ENCODE measurements around the gene IGFBP3. TPM values are rescaled to one million over a fixed set of nuclear protein-coding genes. Genes with fewer than 3 reads are reported as not detected.

Gene IGFBP3
- total and polyA plus RNA-seq, 2 experiments from 2014 or later, result 11.2 to 11.3 TPM

DNA sequence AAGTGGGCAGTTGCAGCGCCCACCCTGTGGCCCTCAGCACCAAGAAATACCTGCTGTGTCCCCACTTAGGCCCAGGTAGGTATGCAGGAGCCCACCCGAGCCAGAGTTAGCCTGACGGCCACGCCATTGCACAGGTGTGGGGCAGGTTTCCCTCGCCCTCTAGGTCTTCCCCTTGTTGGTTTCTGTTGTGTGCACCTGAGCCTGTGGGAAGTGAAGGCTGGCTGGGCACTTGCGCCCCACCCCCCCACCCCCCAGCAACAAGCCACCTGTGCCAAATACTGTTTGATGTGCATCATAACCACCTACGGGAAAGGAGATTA lies 48.1 kb downstream of the IGFBP3 start, which contains the start of gene CCDC201:
Gene CCDC201 (minus strand): TSS at position 48 of the 320 bp plus-strand sequence. CDS start 75 bp downstream, outside the sequence.
- Histone ChIP-seq H3K4me1 (ENCODE audit: insufficient read depth) (no peaks in the 10 kb centered on the region), H4K20me1 (replicated peaks; ENCODE audit: insufficient read depth) (no peaks in the 10 kb centered on the region), H3K4me3 (no peak within 1 kb of the TSS), H3K27ac (ENCODE audit: low read depth) (no peak within 1 kb of the TSS), H3K27me3 (ENCODE audit: insufficient read depth) (no peaks in the 10 kb centered on the region), H3F3A (replicated peaks; ENCODE audit: low read depth) (no peaks in the 10 kb centered on the region), H3K79me2 (replicated peaks; ENCODE audit: insufficient read depth) (no peaks in the 10 kb centered on the region), H3K9me2 (ENCODE audit: insufficient read depth) (no peaks in the 10 kb centered on the region), H2AFZ (no peak within 1 kb of the TSS), H3K4me2 (no peak within 1 kb of the TSS), H3K36me3 (ENCODE audit: insufficient read depth) (0 out of 2 replicates have a peak, but pooled peaks cover 3% of the 10 kb centered on the region)
- Mint-ChIP-seq H3K27ac (no peak within 1 kb of the TSS), H3K36me3 (ENCODE audit: low read depth) (peaks cover 10% of the 10 kb centered on the region), H3K9me3 (peaks cover 18% of the 10 kb centered on the region), H3K4me1 (no peaks in the 10 kb centered on the region), H3K27me3 (ENCODE audit: insufficient read depth, low read depth, poor library complexity) (no peaks in the 10 kb centered on the region), H3K4me3 (no peak within 1 kb of the TSS)
- TF ChIP-seq ZNF114 (CRISPR knock-in tag; IDR thresholded peaks at IDR 0.05), result no peak
- TF ChIP-seq, protein P1, sequence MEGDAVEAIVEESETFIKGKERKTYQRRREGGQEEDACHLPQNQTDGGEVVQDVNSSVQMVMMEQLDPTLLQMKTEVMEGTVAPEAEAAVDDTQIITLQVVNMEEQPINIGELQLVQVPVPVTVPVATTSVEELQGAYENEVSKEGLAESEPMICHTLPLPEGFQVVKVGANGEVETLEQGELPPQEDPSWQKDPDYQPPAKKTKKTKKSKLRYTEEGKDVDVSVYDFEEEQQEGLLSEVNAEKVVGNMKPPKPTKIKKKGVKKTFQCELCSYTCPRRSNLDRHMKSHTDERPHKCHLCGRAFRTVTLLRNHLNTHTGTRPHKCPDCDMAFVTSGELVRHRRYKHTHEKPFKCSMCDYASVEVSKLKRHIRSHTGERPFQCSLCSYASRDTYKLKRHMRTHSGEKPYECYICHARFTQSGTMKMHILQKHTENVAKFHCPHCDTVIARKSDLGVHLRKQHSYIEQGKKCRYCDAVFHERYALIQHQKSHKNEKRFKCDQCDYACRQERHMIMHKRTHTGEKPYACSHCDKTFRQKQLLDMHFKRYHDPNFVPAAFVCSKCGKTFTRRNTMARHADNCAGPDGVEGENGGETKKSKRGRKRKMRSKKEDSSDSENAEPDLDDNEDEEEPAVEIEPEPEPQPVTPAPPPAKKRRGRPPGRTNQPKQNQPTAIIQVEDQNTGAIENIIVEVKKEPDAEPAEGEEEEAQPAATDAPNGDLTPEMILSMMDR (conservative IDR thresholded peaks at IDR 0.05; ENCODE audit: low read depth in 2 of 2), result no peak
- no peak for TF ChIP-seq ETS1 (IDR thresholded peaks at IDR 0.05)
- no peak for TF ChIP-seq EZH2phosphoT487 (IDR thresholded peaks at IDR 0.05; ENCODE audit: unreplicated experiment)
- no peak for TF ChIP-seq EZH2 (IDR thresholded peaks at IDR 0.05; ENCODE audit: low read depth, unreplicated experiment)
- TF ChIP-seq NANOG (IDR thresholded peaks at IDR 0.05; ENCODE audit: borderline replicate concordance), result no peak
- TF ChIP-seq CREB1 (CRISPR knock-in tag; IDR thresholded peaks at IDR 0.05; ENCODE audit: low read depth), result no peak
- TF ChIP-seq POLR2AphosphoS5 (IDR thresholded peaks at IDR 0.05; ENCODE audit: low read depth), result no peak
- no peak for TF ChIP-seq JUNB (IDR thresholded peaks at IDR 0.05; ENCODE audit: unreplicated experiment)
- TF ChIP-seq ZNF331 (CRISPR knock-in tag; IDR thresholded peaks at IDR 0.05; ENCODE audit: low read depth), result no peak
- no peak for TF ChIP-seq REST (IDR thresholded peaks at IDR 0.05; ENCODE audit: unreplicated experiment)
- TF ChIP-seq ZNF462 (CRISPR knock-in tag; IDR thresholded peaks at IDR 0.05), result no peak
- TF ChIP-seq STAT1 (IDR thresholded peaks at IDR 0.05; ENCODE audit: unreplicated experiment), result no peak
- ATAC-seq (no peak), DNase-seq (ENCODE audit: low spot score) (no peak)

All from GM23338 (cell line).